HG03159 (cell line): ENCODE results near the gene HORMAD2.
"Not testable (repeated sequence)": the region's sequence is repeated elsewhere in the genome, so short reads cannot be mapped to it uniquely, and the experiment has no call there.

Experiments used
- ATAC-seq: cut with Tn5 transposase; IDR thresholded peaks from one replicate; pipeline ENCODE4 v1.9.1; 2021; ENCODE audit warnings: mild to moderate bottlenecking, moderate library complexity; ENCODE audit not compliant: unreplicated experiment

The HORMAD2 gene

DNA sequence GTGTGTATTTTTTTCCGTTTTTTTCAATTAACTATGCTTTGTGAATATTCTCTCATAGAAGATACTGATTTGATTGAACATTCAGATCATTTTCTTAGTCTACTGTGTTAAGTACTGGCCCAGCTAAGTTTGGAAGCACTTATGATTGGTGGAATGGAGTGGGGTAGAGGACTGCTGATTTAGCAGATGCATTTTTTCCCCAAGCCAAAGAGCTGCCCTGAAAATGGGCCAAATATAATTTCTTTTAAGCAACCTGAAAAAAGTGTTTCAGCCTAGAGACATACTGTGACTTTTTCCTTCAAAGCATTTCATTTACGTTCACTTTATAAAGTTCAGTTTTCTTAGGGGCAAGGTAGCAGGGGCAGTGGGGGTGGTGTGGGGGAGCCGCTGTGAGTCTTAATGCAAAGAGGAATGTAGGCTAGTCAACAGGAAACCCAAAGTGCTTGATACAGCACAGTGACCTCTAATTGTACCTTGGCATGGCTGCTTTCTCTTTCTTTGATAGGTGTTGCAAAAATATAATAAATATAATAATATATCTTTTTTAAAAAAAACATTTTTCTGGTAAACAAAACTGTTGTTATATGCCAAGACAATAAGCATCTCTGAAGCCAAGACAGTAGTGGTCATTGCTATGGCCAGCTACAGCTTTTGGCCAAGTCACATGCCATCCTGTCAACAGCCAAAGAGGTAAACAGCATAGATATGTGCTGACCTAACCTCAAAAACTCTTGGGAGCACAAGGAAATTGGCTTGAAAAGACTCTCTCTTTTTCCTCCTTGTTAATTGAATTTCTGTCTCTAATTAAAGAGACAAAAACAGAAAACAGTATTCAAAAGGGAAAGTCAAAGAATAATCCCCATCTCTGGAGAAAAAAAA is 107.5 kb downstream of the HORMAD2 start:
- ATAC-seq, result no peak

DNA sequence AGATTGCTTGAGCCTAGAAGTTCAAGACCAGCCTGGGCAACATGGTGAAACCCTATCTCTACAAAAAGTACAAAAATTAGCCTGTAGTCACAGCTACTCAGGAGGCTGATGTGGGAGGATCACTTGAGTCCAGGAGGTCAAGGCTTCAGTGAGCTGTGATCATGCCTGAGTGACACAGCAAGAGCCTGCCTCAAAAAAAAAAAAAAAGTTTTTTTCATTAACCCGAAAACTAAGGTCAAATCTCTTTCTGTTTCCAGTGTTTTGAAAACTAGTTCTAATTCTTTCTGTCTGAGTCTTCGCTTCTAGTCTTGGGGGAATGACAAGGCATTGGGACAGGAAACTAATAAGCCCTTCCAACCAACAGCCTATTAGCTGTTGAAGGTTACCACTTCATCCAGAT is 108.6 kb downstream of the HORMAD2 start:
- no peak for ATAC-seq

- ATAC-seq, result no peak
Measured at GRCh38 chr22:30190574-30190973, 110.3 kb downstream of the HORMAD2 start.

- ATAC-seq, result no peak
Measured at GRCh38 chr22:30191040-30191701, 110.9 kb downstream of the HORMAD2 start.

DNA sequence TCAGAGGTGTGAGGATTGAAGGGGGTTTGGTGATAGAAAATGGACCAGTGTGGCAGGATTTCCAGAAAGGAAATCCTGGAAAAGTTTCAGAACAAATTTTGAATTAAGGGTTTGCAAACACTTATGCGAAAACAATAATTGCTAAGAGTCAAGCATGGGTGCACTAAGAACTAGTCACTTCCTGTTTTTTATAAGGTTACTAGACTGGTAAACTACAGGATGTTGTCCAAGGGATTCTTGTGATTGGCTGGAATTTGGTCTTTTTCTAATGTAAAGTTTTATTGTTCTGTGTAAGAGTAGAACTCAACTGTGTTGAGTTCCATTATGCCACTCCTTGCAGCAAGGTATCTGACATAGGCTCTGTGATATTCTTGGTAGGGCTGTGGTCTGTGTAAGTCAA is 112.2 kb downstream of the HORMAD2 start:
- no peak for ATAC-seq

GRCh38 chr22:30193031-30193775 is 112.9 kb downstream of the HORMAD2 start:
- ATAC-seq, result no peak

DNA sequence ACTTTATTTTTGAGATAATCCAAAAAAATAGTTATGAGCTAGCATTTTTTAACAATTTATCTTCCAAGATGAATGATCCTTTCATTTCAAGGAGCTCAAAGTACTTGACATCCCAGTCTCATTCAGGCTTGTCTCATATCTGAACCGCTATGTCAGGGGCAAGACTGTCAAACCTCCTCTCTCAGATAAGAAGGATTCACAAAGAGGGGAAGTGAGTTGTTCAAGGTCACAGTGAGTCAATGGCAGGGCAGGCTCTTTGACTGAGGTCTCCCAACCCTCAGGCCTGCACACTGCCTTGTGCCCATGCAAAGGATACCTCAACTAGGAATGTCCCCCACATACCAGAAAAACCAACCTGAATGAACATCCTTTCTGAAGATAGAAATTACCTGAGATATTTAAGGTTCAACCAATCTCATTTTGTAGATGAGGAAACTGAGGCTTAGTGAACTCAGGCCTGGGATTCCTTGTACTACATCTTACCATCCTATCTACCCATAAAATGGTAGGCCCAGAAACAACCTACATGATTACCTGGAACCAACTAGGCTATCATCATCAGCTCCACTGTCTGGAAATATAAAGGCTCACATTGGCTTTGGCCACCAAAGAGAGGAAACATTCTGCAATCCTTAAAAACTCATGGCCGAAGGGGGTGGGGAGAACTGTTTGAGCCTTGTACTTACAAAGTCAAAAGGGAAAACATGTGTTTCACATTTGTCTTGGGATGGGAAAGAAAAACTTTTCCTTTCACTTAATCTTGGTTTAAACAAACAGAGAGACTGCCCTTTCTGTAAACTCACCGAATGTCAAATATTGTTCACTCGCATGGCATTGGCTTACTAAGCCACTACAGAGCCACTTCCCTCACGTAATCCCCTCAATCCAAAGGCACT is 115.2 kb downstream of the HORMAD2 start:
- ATAC-seq, result no peak

DNA sequence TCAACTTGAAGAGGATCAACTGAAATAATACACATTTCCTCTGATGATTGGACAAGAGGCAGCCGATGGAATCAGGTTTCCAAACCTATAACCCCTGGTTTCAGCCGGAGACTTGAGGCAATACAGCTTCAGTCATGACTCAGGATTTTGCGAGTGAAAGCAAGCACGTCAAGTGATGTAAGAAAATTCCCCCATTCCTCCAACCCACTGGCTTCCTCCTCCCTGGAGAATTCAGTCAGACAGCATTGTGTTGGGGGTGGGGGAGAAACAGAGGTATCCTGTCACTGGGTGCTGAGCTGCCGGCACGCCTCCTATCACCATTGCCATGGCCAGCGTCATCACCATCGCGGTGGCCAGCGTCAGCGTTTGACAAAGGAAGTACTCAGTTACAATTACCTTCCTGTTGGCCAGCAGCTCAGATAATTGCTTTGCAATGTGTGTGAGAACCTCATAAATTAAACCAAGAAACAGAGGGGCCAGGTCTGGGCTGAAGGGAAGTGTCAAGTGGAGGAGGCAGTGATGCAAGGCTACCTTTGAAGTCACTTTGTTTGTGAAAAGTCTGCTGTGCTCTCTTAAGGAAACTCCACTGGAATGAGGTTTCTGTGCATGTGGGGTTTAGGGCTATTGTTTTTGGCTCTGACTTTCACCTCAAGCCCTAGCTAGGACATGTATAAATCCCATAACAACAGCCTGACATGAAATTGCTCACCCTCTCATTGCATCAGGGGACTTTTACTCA is 116.0 kb downstream of the HORMAD2 start:
- ATAC-seq, result no peak

DNA sequence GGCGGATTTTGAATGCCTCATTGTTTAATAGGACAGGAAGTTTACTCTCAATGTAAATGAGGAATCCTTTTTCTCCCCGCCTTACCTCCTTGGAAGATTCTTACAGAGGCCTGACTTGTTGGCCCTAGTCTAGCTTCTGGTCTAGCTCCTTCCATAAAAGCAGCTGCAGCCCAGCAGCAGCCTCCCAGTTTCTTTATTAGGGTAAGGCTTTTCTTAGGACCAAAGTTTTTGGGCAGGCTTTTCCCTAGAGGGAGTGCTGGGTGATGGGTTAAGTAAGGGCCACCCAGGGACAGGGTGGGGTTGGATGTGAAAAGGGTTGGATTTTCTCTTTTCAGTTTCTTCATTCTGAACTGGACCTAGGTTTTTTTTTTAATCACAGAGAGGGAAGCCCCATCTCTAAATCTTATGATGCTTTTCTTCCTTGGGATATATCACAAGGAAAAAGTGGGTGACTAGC is 116.6 kb downstream of the HORMAD2 start:
- no peak for ATAC-seq

DNA sequence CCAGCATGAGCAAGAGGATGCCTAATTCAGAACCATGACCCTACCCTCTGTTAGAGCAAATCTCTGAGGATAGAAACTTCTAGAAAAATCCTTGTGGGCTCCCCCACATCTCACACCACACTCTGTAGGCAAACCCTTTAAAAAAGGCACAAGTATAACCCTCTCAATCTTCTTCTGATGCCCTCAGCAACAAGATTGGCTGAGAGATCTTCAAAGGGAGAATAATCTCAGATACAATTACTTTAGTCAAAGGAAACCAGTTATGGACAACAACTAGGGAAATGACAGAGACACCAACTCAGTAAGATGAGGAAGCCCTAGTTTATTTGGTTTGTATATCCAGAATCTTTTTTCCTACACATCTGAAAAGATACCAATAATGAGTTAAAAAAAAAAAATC is 117.1 kb downstream of the HORMAD2 start:
- ATAC-seq, result no peak

- no peak for ATAC-seq
Measured at GRCh38 chr22:30198152-30198825, 118.0 kb downstream of the HORMAD2 start.

- ATAC-seq, result no peak
Measured at GRCh38 chr22:30198921-30199320, 118.7 kb downstream of the HORMAD2 start.

DNA sequence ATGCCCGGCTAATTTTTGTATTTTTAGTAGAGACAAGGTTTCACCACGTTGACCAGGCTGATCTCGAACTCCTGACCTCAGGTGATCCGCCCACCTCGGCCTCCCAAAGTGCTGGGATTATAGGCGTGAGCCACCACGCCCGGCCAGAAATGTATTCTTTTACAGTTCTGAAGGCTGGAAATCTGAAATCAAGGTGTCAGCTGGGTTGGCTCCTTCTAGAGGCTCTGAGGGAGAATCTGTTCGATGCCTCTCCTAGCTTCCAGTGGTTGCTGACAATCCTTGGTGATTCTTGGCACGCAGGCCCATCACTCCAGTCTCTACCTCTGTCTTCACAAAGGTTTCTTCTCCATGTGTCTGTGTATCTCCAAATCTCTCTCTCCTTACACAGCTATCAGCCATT is 120.6 kb downstream of the HORMAD2 start:
- not testable (repeated sequence) for ATAC-seq

DNA sequence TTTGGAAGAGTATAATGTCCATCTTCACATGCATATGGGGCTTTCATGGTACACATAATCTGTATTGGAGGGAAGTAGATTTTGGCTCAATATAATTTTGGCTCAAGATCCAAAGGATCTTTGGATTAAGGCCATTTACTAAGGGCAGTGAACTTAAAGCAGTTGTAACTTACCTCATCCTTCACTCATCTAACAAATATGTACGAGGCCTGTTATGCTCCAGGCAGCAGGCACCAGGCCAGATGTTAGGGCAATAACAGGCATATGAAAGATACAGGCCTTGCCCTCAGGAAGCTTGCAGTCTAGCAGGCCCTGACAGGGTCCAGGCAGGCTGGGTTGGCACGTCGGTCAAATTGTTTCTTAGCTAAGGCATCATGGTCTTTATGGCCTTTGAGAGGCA is 121.7 kb downstream of the HORMAD2 start:
- no peak for ATAC-seq

DNA sequence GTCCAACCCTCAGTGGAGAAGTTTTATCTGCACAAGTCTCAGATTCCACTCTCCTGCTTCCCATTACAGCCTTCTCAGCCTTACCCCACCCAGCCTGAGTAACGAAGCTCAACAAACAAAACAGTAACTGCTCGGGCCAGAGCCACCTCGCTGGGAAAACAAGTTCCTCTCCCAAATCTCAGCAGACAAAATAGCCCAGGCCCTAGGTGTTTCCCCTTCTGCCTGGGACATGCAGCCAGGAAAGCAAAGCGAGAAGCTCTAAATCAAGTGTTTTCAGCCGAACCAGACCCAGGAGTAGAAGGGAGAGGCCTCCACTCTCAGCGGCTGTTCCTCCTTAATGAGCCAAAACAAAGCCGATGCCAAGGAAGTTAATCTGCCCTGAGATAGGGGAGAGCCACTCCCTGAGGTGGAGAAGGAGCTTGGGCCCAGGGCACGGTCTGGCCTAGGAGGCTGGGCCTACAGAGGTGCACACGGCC is 122.3 kb downstream of the HORMAD2 start:
- no peak for ATAC-seq

GRCh38 chr22:30204015-30204741 is 123.9 kb downstream of the HORMAD2 start:
- ATAC-seq, result no peak

DNA sequence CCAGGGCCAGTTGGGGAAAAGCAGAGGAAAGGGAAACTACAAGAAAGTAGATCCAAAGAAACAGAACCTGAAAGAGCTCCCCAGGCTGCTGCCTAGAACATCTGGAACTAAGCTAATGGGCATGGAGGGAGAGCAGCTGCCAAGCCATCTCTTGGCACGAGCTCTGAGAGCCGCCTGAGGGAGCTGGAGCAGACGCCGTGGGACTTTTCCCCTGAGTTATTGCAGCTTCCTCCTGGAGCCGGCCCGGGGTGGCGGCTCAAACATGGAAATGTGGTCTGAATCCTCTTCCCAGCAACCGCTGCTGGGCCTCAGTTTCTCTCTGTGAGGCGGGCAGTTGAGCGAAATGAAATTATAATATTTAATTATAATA is 124.5 kb downstream of the HORMAD2 start:
- no peak for ATAC-seq

GRCh38 chr22:30205281-30206115 is 125.2 kb downstream of the HORMAD2 start:
- no peak for ATAC-seq
